Osteocyte (in vitro differentiated cells): ENCODE data around the gene FTO. TPM values are rescaled to one million over a fixed set of nuclear protein-coding genes. Genes with fewer than 3 reads are reported as not detected.

ENCODE experiments used
- DNase-seq: peaks from one replicate; pipeline ENCODE4 v3.0.0; 2021; ENCODE audit warnings: mixed read lengths; ENCODE audit not compliant: unreplicated experiment; ENCODE audit errors: extremely low spot score
- H3K27ac Mint-ChIP-seq: one replicate; pipeline ENCODE4 v1.8.0; 2021; ENCODE audit warnings: mild to moderate bottlenecking, mixed read lengths; ENCODE audit not compliant: unreplicated experiment
- H3K27me3 Mint-ChIP-seq: one replicate; pipeline ENCODE4 v1.8.0; 2021; ENCODE audit warnings: mixed read lengths; ENCODE audit not compliant: unreplicated experiment
- H3K36me3 Mint-ChIP-seq: one replicate; pipeline ENCODE4 v1.8.0; 2021; ENCODE audit warnings: mixed read lengths; ENCODE audit not compliant: unreplicated experiment
- H3K4me1 Mint-ChIP-seq: one replicate; pipeline ENCODE4 v1.8.0; 2021; ENCODE audit warnings: mixed read lengths; ENCODE audit not compliant: unreplicated experiment
- H3K4me3 Mint-ChIP-seq: one replicate; pipeline ENCODE4 v1.8.0; 2021; ENCODE audit warnings: mild to moderate bottlenecking, moderate library complexity, mixed read lengths; ENCODE audit not compliant: unreplicated experiment
- H3K9me3 Mint-ChIP-seq: one replicate; pipeline ENCODE4 v1.8.0; 2021; ENCODE audit warnings: mixed read lengths; ENCODE audit not compliant: unreplicated experiment
- total RNA-seq: library from RNA; stranded (reverse); gene quantifications from 2 replicates; pipeline ENCODE4 v1.2.1, GENCODE V29; 2021
- TF ChIP-seq, protein P1 (sequence below): fragments of 200-600 bp; sonication (generic); IDR thresholded peaks from 2 replicates; pipeline ENCODE4 v1.5.0; 2021; ENCODE audit warnings: antibody characterized with exemption, mild to moderate bottlenecking, moderate library complexity

Gene FTO
- total RNA-seq, 1 donor from 2014 or later = 108 TPM

DNA sequence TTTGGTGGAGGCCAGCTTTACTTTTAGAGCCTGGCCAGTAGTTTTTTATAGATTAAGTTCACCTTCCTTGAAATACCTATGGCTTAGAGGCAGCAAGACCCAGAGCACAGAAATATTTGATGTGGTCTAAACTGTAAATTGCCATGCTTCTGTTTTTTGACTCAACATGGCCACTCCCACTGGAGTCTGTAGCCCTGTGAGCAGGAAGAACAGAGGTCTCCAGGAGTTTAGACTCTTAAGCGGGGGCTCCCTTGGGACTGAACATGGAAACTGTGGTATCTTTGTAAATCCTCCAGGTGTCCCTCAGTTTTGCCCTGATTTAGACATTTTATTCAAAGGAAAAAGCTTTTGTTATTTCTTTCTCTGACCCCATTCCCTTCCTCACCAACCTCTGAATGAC, 145.6 kb downstream of the FTO start:
- Mint-ChIP-seq H3K36me3 (peaks cover 4% of the 10 kb centered on the region), H3K4me3 (no peak overlapping the region), H3K9me3 (peaks cover 6% of the 10 kb centered on the region), H3K27me3 (no peaks in the 10 kb centered on the region), H3K27ac (no peak overlapping the region), H3K4me1 (peaks cover 14% of the 10 kb centered on the region)
- TF ChIP-seq, protein P1, sequence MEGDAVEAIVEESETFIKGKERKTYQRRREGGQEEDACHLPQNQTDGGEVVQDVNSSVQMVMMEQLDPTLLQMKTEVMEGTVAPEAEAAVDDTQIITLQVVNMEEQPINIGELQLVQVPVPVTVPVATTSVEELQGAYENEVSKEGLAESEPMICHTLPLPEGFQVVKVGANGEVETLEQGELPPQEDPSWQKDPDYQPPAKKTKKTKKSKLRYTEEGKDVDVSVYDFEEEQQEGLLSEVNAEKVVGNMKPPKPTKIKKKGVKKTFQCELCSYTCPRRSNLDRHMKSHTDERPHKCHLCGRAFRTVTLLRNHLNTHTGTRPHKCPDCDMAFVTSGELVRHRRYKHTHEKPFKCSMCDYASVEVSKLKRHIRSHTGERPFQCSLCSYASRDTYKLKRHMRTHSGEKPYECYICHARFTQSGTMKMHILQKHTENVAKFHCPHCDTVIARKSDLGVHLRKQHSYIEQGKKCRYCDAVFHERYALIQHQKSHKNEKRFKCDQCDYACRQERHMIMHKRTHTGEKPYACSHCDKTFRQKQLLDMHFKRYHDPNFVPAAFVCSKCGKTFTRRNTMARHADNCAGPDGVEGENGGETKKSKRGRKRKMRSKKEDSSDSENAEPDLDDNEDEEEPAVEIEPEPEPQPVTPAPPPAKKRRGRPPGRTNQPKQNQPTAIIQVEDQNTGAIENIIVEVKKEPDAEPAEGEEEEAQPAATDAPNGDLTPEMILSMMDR = no peak
- DNase-seq = no peak

DNA sequence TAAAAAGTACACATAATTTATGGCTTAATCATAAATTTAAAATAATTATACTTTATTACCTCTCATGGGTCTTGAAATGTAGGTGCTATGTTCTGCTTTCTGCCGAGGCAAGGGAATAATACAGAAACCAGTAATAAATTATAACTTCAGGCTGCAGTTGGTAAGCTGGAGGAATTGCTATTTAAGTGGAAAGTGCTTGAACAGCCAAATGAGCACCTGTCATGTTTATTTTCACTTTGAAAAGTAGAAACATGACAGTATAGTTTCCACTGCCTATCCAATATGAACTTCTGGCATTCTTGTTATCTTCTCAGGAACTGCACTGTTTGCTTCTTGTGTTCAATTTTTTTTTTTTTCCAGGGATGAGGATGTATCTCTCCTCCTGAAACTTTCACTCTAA, 146.0 kb downstream of the FTO start:
- H3K27ac Mint-ChIP-seq = no peak overlapping the region
- H3K36me3 Mint-ChIP-seq = peaks cover 7% of the 10 kb centered on the region
- H3K4me1 Mint-ChIP-seq = peaks cover 14% of the 10 kb centered on the region
- TF ChIP-seq, protein P1 = no peak
- DNase-seq = no peak
- H3K9me3 Mint-ChIP-seq = peaks cover 10% of the 10 kb centered on the region
- H3K4me3 Mint-ChIP-seq = no peak overlapping the region
- no peaks in the 10 kb centered on the region for H3K27me3 Mint-ChIP-seq

DNA sequence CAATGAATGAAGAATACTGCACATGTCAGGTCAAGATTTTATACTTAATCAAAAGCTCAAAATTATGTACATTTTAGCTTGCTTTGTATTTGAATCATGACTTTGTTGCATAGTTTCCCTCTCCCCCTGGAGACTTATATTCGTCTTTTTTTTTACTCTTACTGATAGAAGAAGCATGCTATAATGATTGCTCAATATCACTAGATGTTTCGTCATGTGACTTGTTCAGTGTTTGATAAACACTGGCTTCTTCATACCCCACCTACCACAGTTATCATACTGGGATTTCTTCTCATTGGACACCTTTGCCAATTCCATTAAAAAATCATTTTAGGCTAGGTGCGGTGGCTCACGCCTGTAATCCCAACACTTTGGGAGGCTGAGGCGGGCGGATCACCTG, 148.7 kb downstream of the FTO start:
- Mint-ChIP-seq H3K27ac (no peak overlapping the region), H3K4me3 (no peak overlapping the region), H3K4me1 (peaks cover 15% of the 10 kb centered on the region), H3K36me3 (peaks cover 3% of the 10 kb centered on the region), H3K9me3 (peaks cover 10% of the 10 kb centered on the region), H3K27me3 (no peaks in the 10 kb centered on the region)
- DNase-seq = no peak
- TF ChIP-seq, protein P1 = no peak

DNA sequence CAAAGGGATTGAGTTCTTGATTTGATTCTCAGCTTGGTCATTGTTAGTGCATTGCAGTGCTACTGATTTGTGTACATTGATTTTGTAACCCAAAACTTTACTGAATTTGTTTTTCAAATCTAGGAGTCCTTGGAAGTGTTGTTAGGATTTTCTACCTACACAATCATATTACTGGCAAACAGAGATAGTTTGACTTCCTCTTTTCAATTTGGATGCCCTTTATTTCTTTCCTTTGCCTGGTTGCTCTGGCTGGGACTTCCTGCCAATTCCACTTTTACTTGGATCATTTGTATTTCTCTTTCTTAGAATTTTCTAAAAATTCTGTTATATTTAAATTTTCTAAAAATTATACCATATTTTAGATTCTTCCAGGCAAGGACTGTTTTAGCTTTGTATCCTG, 151.1 kb downstream of the FTO start:
- H3K4me3 Mint-ChIP-seq = no peak overlapping the region
- no peak overlapping the region for H3K27ac Mint-ChIP-seq
- DNase-seq = no peak
- no peaks in the 10 kb centered on the region for H3K27me3 Mint-ChIP-seq
- TF ChIP-seq, protein P1 = no peak
- peaks cover 10% of the 10 kb centered on the region for H3K9me3 Mint-ChIP-seq
- peaks cover 1% of the 10 kb centered on the region for H3K4me1 Mint-ChIP-seq
- peaks cover 7% of the 10 kb centered on the region for H3K36me3 Mint-ChIP-seq

DNA sequence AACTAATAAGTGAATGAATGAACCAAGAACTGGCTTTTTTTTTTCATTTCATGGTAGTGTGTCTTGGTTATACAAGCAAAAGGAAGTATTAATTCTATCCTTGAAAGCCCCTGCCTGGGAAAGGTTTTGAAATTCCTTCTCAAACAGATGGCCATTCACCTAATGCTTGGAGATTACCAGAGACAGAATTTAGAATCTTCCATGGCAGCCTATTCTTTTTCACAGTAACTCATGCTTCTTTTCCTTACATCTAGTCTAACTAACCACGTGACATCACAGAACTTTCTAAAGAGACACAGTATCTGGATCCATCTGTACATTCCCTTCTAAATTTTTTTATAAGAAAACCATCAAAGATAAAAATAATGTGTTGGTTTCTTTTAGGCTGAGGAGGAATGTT, 151.6 kb downstream of the FTO start:
- peaks cover 10% of the 10 kb centered on the region for H3K9me3 Mint-ChIP-seq
- no peak overlapping the region for H3K4me3 Mint-ChIP-seq
- peaks cover 1% of the 10 kb centered on the region for H3K4me1 Mint-ChIP-seq
- peaks cover 11% of the 10 kb centered on the region for H3K36me3 Mint-ChIP-seq
- no peaks in the 10 kb centered on the region for H3K27me3 Mint-ChIP-seq
- H3K27ac Mint-ChIP-seq = no peak overlapping the region
- no peak for DNase-seq
- TF ChIP-seq, protein P1 = no peak
